ENCODE data around the gene DNAJC6.

DNAJC6 gene

GRCh38 chr1:65339866-65340468 is 30.6 kb downstream of the DNAJC6 start:
- Histone ChIP-seq H3K27ac (ENCODE audit: low read depth, low read length) (no peak overlapping the region), H3K36me3 (ENCODE audit: control insufficient read depth, low read length) (no peaks in the 10 kb centered on the region), H3K9me3 (ENCODE audit: control insufficient read depth, insufficient read depth, low read length) (no peaks in the 10 kb centered on the region), H3K79me2 (ENCODE audit: control insufficient read depth, low read length) (no peaks in the 10 kb centered on the region), H3K4me3 (ENCODE audit: low read length) (no peak overlapping the region), H3F3A (ENCODE audit: control insufficient read depth, insufficient read depth) (no peaks in the 10 kb centered on the region), H3K27me3 (ENCODE audit: control insufficient read depth, low read length) (no peaks in the 10 kb centered on the region), H3K4me2 (ENCODE audit: low read length) (no peak overlapping the region), H4K20me1 (ENCODE audit: control insufficient read depth, insufficient read depth, low read depth, low read length) (no peaks in the 10 kb centered on the region), H3K9me2 (replicated peaks; ENCODE audit: control insufficient read depth, low read length) (no peaks in the 10 kb centered on the region), H3K4me1 (ENCODE audit: control insufficient read depth, low read length) (no peaks in the 10 kb centered on the region)
- TF ChIP-seq EZH2phosphoT487 (IDR thresholded peaks at IDR 0.05; ENCODE audit: borderline replicate concordance, low read length), result no peak
- TF ChIP-seq, protein P1, sequence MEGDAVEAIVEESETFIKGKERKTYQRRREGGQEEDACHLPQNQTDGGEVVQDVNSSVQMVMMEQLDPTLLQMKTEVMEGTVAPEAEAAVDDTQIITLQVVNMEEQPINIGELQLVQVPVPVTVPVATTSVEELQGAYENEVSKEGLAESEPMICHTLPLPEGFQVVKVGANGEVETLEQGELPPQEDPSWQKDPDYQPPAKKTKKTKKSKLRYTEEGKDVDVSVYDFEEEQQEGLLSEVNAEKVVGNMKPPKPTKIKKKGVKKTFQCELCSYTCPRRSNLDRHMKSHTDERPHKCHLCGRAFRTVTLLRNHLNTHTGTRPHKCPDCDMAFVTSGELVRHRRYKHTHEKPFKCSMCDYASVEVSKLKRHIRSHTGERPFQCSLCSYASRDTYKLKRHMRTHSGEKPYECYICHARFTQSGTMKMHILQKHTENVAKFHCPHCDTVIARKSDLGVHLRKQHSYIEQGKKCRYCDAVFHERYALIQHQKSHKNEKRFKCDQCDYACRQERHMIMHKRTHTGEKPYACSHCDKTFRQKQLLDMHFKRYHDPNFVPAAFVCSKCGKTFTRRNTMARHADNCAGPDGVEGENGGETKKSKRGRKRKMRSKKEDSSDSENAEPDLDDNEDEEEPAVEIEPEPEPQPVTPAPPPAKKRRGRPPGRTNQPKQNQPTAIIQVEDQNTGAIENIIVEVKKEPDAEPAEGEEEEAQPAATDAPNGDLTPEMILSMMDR (IDR thresholded peaks at IDR 0.05; ENCODE audit: low read depth, low read length, poor library complexity, severe bottlenecking), result no peak

DNA sequence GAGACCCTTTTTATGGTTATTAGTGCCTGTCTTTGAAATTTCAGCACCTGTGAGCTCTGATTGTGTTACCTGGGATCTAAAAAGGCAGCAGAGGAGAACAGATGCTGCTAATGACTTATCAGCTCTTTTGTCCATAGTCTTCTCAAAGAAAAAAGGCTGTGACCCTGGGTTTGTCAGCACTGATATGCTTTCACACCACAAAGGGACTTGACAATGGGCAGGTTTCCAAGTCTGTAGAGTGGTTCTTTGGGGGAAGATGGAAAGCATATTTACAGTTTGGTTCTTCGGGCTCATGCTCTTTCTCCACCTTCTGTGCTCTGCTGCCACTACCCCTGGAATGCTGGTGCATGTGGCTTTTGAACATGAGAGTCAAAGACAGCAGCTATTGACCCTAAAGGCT is 32.0 kb downstream of the DNAJC6 start:
- Histone ChIP-seq H4K20me1 (ENCODE audit: control insufficient read depth, insufficient read depth, low read depth, low read length) (no peaks in the 10 kb centered on the region), H3K9me2 (replicated peaks; ENCODE audit: control insufficient read depth, low read length) (no peaks in the 10 kb centered on the region), H3K36me3 (ENCODE audit: control insufficient read depth, low read length) (no peaks in the 10 kb centered on the region), H3F3A (ENCODE audit: control insufficient read depth, insufficient read depth) (no peaks in the 10 kb centered on the region), H3K4me2 (ENCODE audit: low read length) (no peak overlapping the region), H3K9me3 (ENCODE audit: control insufficient read depth, insufficient read depth, low read length) (no peaks in the 10 kb centered on the region), H3K79me2 (ENCODE audit: control insufficient read depth, low read length) (no peaks in the 10 kb centered on the region), H3K4me1 (ENCODE audit: control insufficient read depth, low read length) (no peaks in the 10 kb centered on the region), H3K27ac (ENCODE audit: low read depth, low read length) (no peak overlapping the region), H3K4me3 (ENCODE audit: low read length) (no peak overlapping the region), H3K27me3 (ENCODE audit: control insufficient read depth, low read length) (no peaks in the 10 kb centered on the region)
- TF ChIP-seq, protein P1 (IDR thresholded peaks at IDR 0.05; ENCODE audit: low read depth, low read length, poor library complexity, severe bottlenecking), result no peak
- no peak for TF ChIP-seq EZH2phosphoT487 (IDR thresholded peaks at IDR 0.05; ENCODE audit: borderline replicate concordance, low read length)

DNA sequence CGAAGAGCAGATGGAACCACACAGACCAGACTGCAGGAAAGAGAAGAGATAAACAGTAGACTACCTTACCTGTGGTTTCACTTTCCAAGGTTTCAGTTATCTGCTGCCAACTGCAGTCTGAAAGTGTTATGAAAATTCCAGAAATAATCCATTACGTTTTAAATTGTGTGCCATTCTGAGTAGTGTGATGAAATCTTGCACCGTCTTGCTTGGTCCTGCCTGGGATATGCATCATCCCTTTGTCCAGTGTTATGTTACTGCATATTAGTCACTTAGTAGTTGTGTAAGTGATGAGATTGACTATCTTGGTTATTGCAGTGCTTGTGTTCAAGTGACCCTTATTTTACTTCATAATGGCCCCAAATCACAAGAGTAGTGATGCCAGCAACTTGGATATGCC is 33.9 kb downstream of the DNAJC6 start:
- Histone ChIP-seq H3K4me2 (ENCODE audit: low read length) (no peak overlapping the region), H3K9me3 (ENCODE audit: control insufficient read depth, insufficient read depth, low read length) (no peaks in the 10 kb centered on the region)
- TF ChIP-seq EZH2phosphoT487 (IDR thresholded peaks at IDR 0.05; ENCODE audit: borderline replicate concordance, low read length), result no peak
- TF ChIP-seq, protein P1 (IDR thresholded peaks at IDR 0.05; ENCODE audit: low read depth, low read length, poor library complexity, severe bottlenecking), result no peak

More for the DNA sequence above, 33.9 kb downstream of the DNAJC6 start:
- Histone ChIP-seq H3K4me3 (ENCODE audit: low read length) (no peak overlapping the region), H4K20me1 (ENCODE audit: control insufficient read depth, insufficient read depth, low read depth, low read length) (no peaks in the 10 kb centered on the region), H3K36me3 (ENCODE audit: control insufficient read depth, low read length) (no peaks in the 10 kb centered on the region), H3K27ac (ENCODE audit: low read depth, low read length) (no peak overlapping the region), H3K27me3 (ENCODE audit: control insufficient read depth, low read length) (no peaks in the 10 kb centered on the region), H3K79me2 (ENCODE audit: control insufficient read depth, low read length) (no peaks in the 10 kb centered on the region), H3K9me2 (replicated peaks; ENCODE audit: control insufficient read depth, low read length) (no peaks in the 10 kb centered on the region), H3F3A (ENCODE audit: control insufficient read depth, insufficient read depth) (no peaks in the 10 kb centered on the region), H3K4me1 (ENCODE audit: control insufficient read depth, low read length) (no peaks in the 10 kb centered on the region)
